Pulmonary artery endothelial cell (primary cell): ENCODE results near the gene HKDC1. TPM values are rescaled to one million over a fixed set of nuclear protein-coding genes. Genes with fewer than 3 reads are reported as not detected.

Source experiments
- total RNA-seq: library from RNA; depleted of rRNA; stranded (reverse); fragments of >200 nt; gene quantifications from 2 replicates; pipeline ENCODE4 v1.2.3, GENCODE V29; 2014

The HKDC1 gene
- total RNA-seq, 1 donor from 2014 or later: not detected

Other genes starting within 250 kb of the HKDC1 start
- gene KIFBP, start 231.5 kb upstream of the HKDC1 start, total RNA-seq: 29.6 and 46.1 TPM in 2 replicates
- gene SRGN, start 132.2 kb upstream of the HKDC1 start, total RNA-seq: 1,537 and 1,720 TPM in 2 replicates
- gene VPS26A, start 96.2 kb upstream of the HKDC1 start, total RNA-seq: 39.1 and 44.4 TPM in 2 replicates
- gene SUPV3L1, start 40.1 kb upstream of the HKDC1 start, total RNA-seq: 25.1 and 31.1 TPM in 2 replicates
- gene HK1, start 58.2 kb downstream of the HKDC1 start, total RNA-seq: 157 and 201 TPM in 2 replicates
- 0.07 TPM in 2 replicates for gene TACR2, start 196.6 kb downstream of the HKDC1 start, total RNA-seq
- 21.0 and 129 TPM in 2 replicates for gene TSPAN15, start 231.1 kb downstream of the HKDC1 start, total RNA-seq